Glomerular visceral epithelial cell (primary cell): ENCODE measurements around the gene RGPD5.
"Not testable (repeated sequence)": the region's sequence is repeated elsewhere in the genome, so short reads cannot be mapped to it uniquely, and the experiment has no call there.

ENCODE experiments used
- DNase-seq: peaks from one replicate; pipeline ENCODE4 v3.0.0-alpha.2; 2016; ENCODE audit errors: extremely low spot score

The RGPD5 gene

DNA sequence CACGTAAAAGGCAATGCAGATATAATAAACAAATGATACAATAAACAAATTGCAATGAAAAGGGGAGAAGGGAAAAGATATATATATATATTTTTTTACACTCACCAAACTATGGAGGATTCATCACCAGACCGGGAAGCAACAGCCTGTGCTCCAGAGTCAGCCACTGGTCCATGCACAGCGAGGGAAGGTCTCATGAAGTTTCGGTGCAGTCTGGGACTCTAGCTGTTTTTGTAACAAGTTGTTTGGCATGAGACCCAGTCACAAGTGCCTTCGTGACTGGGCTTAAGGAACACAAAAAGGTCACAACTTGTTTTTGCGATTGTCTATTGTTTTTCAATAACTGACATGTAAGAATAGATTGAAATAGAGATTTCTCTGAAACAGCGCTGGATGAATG, 99.6 kb downstream of the RGPD5 start:
- DNase-seq: not testable (repeated sequence)

DNA sequence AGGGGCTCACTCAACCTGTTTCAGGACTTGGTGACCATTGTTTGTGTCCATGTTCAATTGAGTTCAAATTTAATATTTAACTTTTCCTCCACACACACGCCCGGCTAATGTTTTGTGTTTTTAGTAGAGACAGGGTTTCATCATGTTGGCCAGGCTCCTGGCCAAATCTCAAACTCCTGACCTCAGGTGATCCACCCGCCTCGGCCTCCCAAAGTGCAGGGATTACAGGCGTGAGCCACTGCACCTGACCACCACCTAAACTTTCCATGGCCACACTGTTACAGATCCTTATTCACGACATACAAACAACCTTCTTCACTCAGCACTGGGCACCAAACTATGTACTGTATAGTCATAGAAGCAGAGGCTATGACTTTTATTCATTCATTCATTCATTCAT, 100.0 kb downstream of the RGPD5 start:
- DNase-seq: not testable (repeated sequence)

DNA sequence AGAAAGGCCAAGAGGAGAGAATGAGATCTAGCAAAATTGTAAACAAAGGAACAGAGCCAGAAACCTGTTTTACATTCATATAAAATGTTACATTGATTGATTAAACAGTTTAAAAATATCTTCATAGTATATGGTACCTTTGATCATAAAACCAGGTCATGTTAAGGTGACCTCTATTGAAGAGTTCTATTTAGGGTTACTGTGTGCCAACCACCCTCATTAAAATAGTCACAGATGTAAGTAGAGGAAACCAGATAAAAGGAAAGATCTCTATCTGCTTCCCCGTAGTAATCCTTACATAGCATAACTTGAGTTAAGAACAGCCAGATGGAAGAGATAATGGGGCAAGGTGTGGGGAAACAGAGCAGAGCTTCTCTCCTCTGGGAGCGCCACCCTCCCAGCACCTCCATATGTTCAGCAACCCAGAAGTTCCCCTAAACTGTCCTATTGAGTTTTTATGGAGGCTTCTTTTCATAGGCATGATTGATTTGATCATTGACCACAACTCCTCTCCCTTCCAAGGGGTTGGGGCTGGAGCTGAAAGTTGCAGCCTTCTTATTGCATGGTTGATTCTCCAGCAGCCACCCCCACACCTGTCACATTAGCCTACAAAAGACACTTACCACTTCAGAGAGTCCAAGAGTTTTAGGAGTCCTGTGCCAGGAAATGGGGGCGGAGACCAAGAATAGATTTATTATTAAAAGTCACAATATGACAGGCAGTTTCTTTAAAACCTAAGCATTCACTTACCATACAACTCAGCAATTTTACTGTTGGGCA, 101.2 kb downstream of the RGPD5 start:
- DNase-seq: not testable (repeated sequence)

DNA sequence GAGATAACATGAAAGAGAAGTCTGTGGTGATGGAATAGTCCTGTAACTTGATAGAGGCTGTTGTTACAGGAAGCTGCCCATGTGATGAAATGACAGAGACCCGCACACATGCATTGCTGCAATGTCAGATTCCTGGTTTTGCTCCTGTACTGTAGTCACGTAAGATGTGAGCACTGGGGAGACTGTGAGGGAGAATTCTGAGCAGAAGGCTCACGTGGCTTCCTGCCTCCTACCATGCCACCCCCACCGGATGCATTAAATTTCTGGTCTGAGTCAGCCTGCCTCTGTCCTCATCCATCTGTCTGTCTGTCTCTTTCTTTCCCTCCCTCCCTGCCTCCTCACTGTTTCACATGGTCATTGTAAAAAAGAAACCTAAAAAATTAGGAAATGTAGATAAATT, 102.1 kb downstream of the RGPD5 start:
- not testable (repeated sequence) for DNase-seq

DNA sequence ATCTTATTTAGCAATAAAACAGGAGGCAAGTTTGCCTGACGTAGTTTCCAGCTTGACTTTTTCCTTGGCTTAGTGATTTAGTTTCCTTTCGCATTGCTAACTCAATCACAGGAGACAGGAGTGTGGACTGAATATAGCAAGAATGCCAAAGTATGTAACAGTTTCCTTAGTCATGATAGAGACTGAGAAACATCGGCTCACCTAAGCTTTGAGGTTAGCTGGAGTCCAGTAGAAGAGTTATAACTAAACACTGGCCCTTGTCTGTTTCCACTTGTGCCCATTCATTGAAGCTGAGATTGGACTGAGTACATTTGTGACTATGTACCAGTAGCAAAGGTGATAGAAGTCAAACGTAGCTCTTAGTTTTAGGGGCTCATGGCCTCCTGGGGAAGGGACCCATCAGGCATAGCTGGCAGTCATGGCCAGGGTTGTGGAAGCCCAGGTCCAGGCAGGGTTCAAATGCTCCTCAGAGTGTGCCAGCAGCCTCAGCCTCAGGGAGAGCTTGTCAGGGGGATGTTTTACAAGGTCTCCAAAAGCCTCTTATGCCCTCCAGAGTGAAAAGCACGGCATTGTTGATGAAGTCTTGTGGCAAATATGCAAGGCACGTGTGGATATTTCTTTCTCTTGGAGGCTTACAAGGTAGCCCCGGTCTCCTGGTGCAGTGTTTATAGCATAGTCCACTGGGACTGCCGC, 103.8 kb downstream of the RGPD5 start:
- not testable (repeated sequence) for DNase-seq

DNA sequence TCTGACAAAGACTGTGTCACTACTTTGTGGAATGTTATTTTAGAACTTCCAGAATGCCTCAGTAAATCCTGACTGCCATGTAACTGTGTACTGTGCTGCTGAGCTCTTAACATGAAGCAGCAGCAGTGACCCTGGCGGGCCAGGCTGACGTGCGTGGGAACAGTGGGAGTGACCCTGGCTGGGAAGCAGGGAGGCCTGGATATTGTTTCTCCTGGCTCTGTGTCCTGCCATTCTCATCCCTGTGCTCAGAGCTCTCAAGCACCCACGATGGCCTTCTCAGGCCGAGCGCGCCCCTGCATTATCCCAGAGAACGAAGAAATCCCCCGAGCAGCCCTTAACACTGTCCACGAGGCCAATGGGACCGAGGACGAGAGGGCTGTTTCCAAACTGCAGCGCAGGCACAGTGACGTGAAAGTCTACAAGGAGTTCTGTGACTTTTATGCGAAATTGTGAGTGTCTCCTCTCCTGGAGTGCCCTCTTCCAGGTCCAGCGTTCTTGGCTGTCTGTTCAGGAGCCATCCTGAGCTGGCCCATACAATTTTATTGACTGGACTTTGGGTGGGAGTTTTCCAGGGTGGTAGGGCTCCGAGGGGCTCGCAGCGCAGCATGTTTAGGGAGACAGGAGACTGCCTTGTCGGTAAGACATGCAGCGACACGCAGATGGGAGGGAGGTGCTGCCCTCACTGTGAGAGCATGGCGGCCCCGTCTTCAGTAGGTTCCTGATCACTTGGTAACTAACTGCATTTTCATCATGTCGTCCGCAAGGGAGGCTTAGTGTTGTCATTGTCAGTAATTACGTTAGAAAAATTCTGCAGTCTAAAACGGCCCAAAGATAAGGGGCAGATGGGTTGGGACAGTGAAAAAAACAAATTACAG, 104.6 kb downstream of the RGPD5 start, which contains the start of gene LIMS3:
LIMS3 (plus strand) TSS at position 227 of the 875 bp plus-strand sequence; CDS start at position 268, 41 bp downstream.
- not testable (repeated sequence) for DNase-seq

DNA sequence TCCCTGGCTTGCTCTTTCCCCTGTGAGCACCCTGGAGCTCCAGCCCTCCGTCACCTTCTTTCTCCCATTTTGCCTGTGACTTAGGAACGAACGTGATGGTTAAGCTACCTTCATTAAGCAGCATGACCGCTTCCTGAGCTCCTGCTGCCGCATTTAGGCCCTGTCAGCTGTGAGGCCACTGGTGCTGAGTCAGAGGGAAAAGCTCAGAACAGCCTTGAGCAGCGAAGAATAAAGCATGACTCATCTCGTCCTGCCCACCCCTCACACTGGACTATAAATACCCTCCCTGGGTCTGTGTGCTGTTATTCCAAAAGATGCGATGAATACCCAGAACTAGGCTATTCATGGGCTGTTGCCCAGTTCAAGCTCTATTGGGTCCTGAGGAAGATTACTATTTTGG, 111.7 kb downstream of the RGPD5 start:
- not testable (repeated sequence) for DNase-seq
